Prostate gland (tissue), 2 donors: ENCODE results near the gene PTGES. TPM values are rescaled to one million over a fixed set of nuclear protein-coding genes. Genes with fewer than 3 reads are reported as not detected.
"Not testable (repeated sequence)": the region's sequence is repeated elsewhere in the genome, so short reads cannot be mapped to it uniquely, and the experiment has no call there.

Experiments used
- DNase-seq: peaks from one replicate; pipeline ENCODE4 v3.0.0-alpha.2; 2019; ENCODE audit warnings: low spot score
- H3K27ac ChIP-seq, 2 donors: fragments of 200-600 bp; sonication (generic); 2 replicates each; pipeline ENCODE4 v1.5.1; 2017 to 2019
- H3K27me3 ChIP-seq: fragments of 200-600 bp; sonication (generic); replicated peaks from 2 replicates; pipeline ENCODE4 v1.5.1; 2019; ENCODE audit not compliant: insufficient read depth
- H3K36me3 ChIP-seq, 2 donors: fragments of 200-600 bp; sonication (generic); 1 replicate in 1 of 2; 2 replicates in 1 of 2; pipeline versions ENCODE4 v1.5.1 to v1.8.1; 2017 to 2019
- H3K4me1 ChIP-seq: fragments of 200-600 bp; sonication (generic); replicated peaks from 2 replicates; pipeline ENCODE4 v1.5.1; 2019
- H3K4me3 ChIP-seq, 2 donors: fragments of 200-600 bp; sonication (generic); 2 replicates each; pipeline ENCODE4 v1.5.1; 2017 to 2019
- H3K9me3 ChIP-seq: fragments of 200-600 bp; sonication (generic); 2 replicates; pipeline ENCODE4 v1.5.1; 2017
- POLR2A ChIP-seq: fragments of 450-650 bp; IDR thresholded peaks from one replicate; pipeline ENCODE4 v1.6.1; 2016; ENCODE audit warnings: antibody characterized with exemption, mild to moderate bottlenecking
- POLR2AphosphoS5 ChIP-seq: sonication (generic); formaldehyde crosslinking; IDR thresholded peaks from one replicate; pipeline ENCODE4 v1.6.1; 2017; ENCODE audit warnings: antibody characterized with exemption
- WGBS: methylation state at CpG from one replicate; pipeline ENCODE4 v1.1.5; 2018; 5-methylcytosine and 5-hydroxymethylcytosine counted together
- intact Hi-C: fragments of 100-400 bp; cut with DNase I; formaldehyde crosslinking; loops from one replicate; pipeline ENCODE4 v1.14.2; 2022
- total RNA-seq, 2 donors: library from RNA; depleted of rRNA; stranded (reverse); fragments of >200 nt; gene quantifications; one replicate each; pipeline ENCODE4 v1.1.0, GENCODE V29; 2016
- TF ChIP-seq, protein P1 (sequence below), 4 experiments: fragments of 200-600 bp in 2 of 4; fragments of 450-650 bp in 2 of 4; sonication (generic) in 2 of 4; IDR thresholded peaks; 1 replicate in 3 of 4; 2 replicates in 1 of 4; pipeline ENCODE4 v1.5.1; 2016 to 2019; ENCODE audit warnings: antibody characterized with exemption in 4 of 4, mild to moderate bottlenecking in 2 of 4, moderate library complexity in 2 of 4

The PTGES gene
- total RNA-seq, 2 donors from 2014 or later = 3.9 to 19.9 TPM

DNA sequence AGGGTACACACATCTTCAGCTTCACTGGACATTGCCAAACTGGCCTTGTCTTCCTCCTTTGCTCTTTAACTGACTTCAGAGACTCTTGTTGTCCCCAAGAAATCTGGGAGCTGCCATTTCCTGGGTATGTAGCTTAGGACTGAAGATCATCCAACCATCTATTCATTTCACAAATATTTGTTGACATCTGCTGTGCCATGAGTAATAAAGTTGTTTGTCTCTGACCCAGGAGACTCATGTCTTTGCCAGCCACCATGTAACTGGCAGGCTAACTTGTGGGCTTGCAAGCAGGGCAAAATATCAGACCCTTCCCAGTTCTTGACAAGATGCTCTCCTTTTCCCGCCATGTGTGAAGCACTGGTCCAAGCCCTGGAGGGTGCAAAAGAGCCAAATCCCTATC is 33.0 kb upstream of the PTGES start:
- TF ChIP-seq POLR2A = no peak
- no peak for TF ChIP-seq POLR2AphosphoS5
- TF ChIP-seq, protein P1, sequence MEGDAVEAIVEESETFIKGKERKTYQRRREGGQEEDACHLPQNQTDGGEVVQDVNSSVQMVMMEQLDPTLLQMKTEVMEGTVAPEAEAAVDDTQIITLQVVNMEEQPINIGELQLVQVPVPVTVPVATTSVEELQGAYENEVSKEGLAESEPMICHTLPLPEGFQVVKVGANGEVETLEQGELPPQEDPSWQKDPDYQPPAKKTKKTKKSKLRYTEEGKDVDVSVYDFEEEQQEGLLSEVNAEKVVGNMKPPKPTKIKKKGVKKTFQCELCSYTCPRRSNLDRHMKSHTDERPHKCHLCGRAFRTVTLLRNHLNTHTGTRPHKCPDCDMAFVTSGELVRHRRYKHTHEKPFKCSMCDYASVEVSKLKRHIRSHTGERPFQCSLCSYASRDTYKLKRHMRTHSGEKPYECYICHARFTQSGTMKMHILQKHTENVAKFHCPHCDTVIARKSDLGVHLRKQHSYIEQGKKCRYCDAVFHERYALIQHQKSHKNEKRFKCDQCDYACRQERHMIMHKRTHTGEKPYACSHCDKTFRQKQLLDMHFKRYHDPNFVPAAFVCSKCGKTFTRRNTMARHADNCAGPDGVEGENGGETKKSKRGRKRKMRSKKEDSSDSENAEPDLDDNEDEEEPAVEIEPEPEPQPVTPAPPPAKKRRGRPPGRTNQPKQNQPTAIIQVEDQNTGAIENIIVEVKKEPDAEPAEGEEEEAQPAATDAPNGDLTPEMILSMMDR (IDR thresholded peaks at IDR 0.05) = no peak
- Histone ChIP-seq H3K27me3 (no peaks in the 10 kb centered on the region), H3K9me3 (no peaks in the 10 kb centered on the region), H3K36me3 (no peaks in the 10 kb centered on the region), H3K4me3 (no peak overlapping the region), H3K27ac (no peak overlapping the region), H3K4me1 (no peaks in the 10 kb centered on the region)
- DNase-seq = no peak
- intact Hi-C loops = no loop called here
- WGBS = 94% methylated on average over 1 of the region's 1 CpG

DNA sequence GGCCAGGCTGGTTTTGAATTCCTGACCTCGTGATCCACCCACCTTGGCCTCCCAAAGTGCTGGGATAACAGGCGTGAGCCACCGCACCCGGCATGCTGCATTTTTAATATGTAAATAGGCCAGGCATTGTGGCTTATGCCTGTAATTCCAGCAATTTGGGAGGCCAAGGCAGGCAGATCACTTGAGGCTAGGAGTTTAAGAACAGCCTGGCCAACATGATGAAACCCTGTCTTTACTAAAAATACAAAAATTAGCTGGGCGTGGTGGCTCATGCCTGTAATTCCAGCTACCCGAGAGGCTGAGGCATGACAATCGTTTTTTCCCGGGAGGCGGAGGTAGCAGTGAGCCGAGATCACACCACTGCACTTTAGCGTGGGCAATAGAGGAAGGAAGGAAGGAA is 32.1 kb upstream of the PTGES start:
- not testable (repeated sequence) for H3K36me3 ChIP-seq, H3K9me3 ChIP-seq, H3K27ac ChIP-seq, DNase-seq, H3K27me3 ChIP-seq, H3K4me3 ChIP-seq, H3K4me1 ChIP-seq
- intact Hi-C loops = loop anchor here (5.0 kb wide), 1 partner anchor 653 kb away; no protein-coding TSS in a partner anchor
- WGBS = 74% methylated on average over 11 of the region's 11 CpGs

DNA sequence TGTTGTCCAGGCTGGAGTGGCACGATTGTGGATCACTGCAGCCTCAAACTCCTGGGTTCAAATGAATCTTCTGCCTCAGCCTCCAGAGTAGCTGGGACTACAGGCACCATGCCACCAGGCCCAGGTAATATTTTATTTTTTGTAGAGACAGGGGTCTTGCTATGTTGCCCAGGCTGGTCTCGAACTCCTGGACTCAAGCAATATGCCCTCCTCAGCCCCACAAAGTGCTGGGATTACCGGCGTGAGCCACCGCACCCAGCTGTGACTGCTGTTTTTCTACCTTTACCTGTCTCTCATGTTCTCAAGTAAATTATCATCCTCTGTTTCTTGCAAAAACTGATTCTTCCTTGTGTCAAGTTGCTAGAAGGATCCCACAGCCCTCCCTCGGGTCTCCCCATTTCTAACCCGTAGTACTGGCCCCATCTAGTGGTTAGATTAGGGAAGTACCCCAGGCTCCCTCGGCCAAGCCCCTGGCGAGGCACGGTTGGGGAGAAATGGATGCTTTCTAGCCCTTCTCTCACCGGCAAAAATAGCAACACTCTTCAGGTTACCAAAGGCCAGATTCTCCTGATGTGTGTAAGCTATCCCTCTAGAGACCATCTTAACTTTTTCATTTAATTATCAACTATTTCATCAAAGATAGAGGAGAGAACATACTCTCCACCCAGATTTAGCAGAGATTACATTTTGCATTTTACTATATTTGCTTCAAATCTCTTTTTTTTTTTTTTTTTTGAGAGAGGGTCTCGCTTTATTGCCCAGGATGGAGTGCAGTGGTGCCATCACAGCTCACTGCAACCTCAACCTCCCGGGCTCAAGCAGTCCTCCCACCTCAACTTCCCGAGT is 30.9 kb upstream of the PTGES start:
- H3K36me3 ChIP-seq = no peaks in the 10 kb centered on the region
- no peak overlapping the region for H3K27ac ChIP-seq
- peak; percentile 71 for TF ChIP-seq POLR2AphosphoS5
- TF ChIP-seq, protein P1 (IDR thresholded peaks at IDR 0.05) = peak; percentile 82 to 92 (median 86)
- TF ChIP-seq POLR2A = no peak
- intact Hi-C loops = loop anchor here (2.0 to 5.0 kb wide), 3 partner anchors 47 to 651 kb away; partner anchors contain the start of gene ASB6
- no peak overlapping the region for H3K4me3 ChIP-seq
- DNase-seq = peak; percentile 60
- no peaks in the 10 kb centered on the region for H3K27me3 ChIP-seq
- no peaks in the 10 kb centered on the region for H3K9me3 ChIP-seq
- WGBS = 32% methylated on average over 14 of the region's 14 CpGs
- no peaks in the 10 kb centered on the region for H3K4me1 ChIP-seq

DNA sequence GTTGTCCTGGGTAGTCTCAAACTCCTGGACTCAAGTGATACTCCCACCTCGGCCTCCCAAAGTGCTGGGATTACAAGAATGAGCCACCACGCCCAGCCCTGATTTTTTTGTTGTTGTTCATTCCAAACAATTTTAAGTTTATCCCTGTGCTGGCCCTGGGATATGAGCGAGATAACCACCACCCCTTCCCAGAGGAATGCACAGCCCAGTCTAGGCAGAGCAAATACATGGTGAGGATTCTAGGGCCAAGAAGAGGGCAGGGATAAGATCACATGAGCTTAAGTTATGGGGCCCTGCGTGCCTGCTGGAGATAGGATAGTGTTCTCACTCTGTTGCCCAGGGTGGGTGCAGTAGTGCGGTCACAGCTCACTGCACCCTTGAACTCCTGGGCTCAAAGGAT is 29.1 kb upstream of the PTGES start:
- WGBS = 77% methylated on average over 5 of the region's 5 CpGs
- intact Hi-C loops = loop anchor here (2.0 to 5.0 kb wide), 3 partner anchors 45 to 650 kb away; partner anchors contain the start of gene ASB6
- Histone ChIP-seq H3K4me3 (no peak overlapping the region), H3K4me1 (no peaks in the 10 kb centered on the region), H3K27ac (no peak overlapping the region), H3K27me3 (no peaks in the 10 kb centered on the region), H3K36me3 (no peaks in the 10 kb centered on the region), H3K9me3 (no peaks in the 10 kb centered on the region)
- TF ChIP-seq POLR2AphosphoS5 (no peak), POLR2A (no peak)
- TF ChIP-seq, protein P1 (IDR thresholded peaks at IDR 0.05) = no peak
- no peak for DNase-seq

DNA sequence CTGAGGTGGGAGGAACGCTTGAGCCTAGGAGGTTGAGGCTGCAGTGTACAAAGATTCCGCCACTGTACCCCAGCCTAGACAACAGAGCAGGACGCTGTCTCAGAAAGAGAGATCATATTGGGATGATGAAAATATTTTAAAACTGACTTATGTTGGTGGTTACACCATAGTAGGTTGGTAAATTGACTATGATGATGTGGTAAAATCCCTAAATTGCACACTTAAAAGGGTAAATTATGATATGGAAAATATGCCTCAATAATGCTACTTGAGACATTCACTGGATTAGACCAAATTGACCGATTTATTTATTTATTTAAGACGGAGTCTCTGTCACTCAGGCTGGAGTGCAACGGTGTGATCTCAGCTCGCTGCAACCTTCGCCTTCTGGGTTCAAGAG is 28.3 kb upstream of the PTGES start:
- no peaks in the 10 kb centered on the region for H3K4me1 ChIP-seq
- no peak overlapping the region for H3K4me3 ChIP-seq
- H3K9me3 ChIP-seq = no peaks in the 10 kb centered on the region
- H3K27me3 ChIP-seq = no peaks in the 10 kb centered on the region
- DNase-seq = no peak
- no peaks in the 10 kb centered on the region for H3K36me3 ChIP-seq
- no peak for TF ChIP-seq POLR2AphosphoS5
- TF ChIP-seq POLR2A = no peak
- TF ChIP-seq, protein P1 (IDR thresholded peaks at IDR 0.05) = no peak
- H3K27ac ChIP-seq = no peak overlapping the region
- intact Hi-C loops = loop anchor here (5.0 kb wide), 1 partner anchor 649 kb away; no protein-coding TSS in a partner anchor
- 87% methylated on average over 8 of the region's 8 CpGs for WGBS
